CD4-positive, alpha-beta T cell treated with Interleukin-10 for 1 hour (primary cell): ENCODE data around the gene TGM3.

Experiments
- DNase-seq: peaks from one replicate; pipeline ENCODE4 v3.0.0-alpha.2; 2020

Gene TGM3

DNA sequence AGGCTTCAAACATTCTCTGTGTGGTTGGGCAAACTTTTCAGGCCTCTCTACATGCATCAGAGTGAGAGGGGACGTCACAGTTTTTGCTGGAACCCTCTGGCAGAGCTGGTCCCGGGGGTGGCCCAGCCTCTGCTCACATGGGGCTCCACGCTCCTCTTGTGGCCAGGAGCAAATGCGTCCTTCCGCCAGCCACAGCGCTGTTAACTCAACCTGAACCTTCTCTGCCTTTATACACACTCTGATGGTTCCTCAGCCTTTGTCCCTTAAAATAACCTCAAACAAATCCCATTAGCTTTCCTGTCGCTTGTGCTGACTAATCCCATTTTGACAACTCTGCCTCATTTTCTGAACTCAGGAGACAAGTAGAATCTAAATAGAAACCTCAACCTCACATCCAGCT, 45.5 kb downstream of the TGM3 start:
- DNase-seq = no peak

DNA sequence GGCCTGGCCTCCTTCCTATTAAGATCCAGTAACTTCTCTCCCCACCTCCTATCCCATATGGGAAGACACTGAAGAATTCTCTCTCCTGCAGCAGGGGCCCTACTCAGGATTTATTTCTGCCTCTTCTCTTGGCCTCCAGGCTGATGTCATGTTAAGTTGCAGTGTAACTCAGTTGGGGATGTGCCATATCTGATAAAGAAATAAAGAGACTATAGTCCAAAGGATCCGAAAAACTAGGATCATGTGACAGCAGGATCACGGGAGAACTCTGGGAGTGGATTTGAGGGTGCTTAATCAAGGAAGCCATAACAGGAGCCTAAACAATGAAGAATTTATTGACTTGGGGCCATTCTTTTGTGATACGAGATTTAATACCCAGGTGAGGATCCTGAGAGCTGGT, 46.4 kb downstream of the TGM3 start:
- DNase-seq = no peak

DNA sequence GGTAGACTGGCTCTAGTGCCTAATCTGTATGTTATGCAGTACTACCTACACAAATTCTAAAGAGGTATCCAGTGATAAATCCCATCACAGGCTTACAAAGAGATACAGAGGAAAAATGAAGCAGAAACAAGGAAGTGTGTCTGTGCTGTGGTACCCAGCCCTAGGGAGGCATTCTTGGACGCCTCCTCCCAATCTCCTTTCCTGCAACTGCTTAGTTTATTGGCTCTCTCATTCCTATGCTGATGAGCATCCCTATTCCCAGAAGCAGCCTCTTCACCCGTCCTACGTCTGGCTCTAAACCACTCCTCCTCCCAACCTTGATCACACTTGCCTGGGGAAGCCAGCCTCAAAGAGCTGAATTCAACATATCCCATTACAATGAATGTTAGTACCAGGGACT, 50.4 kb downstream of the TGM3 start:
- no peak for DNase-seq

DNA sequence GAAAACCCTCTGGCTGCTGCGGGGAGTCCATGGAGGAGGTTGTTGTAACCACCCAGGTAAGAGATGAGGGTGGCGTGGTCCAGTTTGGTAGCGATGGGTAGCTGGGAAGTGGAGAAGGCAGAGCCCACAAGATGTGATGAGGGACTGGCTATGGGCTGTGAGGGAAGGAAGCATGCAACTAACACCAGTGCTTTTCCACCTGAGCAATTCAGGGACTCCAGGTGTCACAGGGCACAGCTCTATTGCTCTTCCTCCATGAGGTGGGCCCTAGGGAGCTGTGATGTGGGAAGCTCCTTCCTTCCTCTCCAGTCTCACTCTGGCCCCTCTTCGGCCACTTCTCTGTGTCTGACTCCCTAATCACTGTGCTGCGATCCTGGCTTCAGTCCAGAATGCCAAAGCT, 52.5 kb downstream of the TGM3 start:
- no peak for DNase-seq

DNA sequence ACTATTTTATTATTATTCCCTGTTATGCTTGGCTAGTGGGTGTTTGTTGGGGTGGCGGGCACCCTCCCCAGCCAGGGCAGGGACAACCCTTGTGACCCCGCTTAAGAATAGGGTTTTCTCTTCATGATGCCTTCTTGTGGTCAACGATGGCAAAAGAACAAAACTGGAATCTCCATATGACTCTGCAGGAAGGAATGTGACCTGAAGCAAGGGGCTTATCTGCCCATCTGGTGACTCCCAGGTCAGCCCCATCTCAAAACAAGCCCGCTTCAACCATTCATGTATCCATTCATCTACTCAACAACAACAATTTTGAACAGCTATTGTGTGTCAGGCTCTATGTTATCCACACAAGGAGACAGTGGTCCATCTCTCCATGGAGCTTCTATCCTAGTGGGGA, 54.0 kb downstream of the TGM3 start:
- DNase-seq = no peak

DNA sequence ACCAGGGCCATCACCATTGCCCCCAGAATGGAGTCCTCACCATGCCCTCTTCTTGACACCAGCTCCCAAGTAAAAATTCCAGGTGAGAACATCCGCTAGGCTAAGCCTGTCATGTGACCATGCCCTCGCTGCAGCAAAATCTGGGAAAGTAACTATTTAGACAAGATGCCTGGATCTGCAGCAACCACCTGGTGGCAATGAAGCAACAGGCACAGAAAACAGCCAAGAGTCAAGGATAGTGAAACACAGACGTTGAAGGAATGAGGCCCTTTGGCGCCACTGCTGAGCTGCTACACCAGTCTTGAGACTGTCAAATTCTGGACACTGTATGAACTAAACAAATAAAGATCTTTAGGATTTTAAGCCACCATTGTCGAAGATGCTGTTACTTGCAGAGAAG, 54.8 kb downstream of the TGM3 start:
- DNase-seq = no peak

DNA sequence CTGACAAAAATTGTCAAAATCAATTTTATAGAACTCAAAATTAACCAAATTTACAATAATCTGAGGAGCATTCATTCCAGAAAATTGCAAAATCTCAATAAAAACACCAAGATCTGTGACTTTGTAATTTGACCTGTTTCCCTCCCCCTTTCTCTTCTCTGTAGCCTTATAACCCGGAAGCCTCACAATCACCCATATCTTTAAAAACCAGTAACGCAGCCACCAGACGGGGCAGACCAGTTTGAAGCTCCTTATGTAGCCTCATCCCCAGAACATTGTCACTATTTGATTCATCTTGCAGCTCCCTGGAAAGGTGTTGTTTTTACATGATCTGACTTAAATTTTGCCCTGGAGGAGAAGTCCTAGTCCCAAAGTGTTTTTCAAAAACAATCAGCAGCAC, 57.4 kb downstream of the TGM3 start:
- no peak for DNase-seq

DNA sequence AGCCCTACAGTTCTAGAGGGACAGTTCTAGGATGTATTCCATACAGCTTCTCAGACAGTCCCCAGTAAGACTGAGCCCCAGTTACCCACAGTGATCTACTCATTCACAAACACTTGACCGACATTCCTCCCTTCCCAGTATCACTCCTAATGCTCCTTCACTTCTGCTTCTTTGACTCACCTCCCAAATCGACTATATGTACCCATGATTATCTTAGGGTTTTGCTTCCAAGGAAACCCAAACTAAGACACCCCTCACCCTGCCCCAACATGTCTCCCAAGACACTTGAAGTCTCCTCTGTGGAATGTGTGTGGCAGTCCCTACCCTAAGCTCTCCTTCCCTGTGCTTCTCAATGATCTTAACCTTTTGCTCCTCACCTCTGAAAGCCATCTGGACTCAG, 61.3 kb downstream of the TGM3 start:
- no peak for DNase-seq

DNA sequence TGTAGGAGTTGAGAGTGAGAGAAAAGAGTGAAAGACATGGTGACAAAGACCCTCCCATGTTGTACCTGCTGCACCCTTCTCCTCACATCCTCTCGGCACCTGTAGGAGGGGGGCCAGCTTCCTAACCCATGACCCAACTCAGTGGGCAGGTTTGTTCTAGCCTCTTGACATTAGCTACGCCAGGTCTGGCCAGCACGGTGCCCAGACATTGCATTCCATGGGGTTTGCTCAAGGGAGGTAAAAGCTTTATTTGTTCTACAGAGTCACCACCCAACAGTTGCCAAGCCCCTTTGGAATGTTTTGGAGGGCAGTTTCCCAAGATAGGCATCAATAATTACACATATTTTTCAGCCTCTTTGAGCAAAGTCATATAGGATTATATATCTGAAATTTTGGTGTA, 62.2 kb downstream of the TGM3 start:
- no peak for DNase-seq

DNA sequence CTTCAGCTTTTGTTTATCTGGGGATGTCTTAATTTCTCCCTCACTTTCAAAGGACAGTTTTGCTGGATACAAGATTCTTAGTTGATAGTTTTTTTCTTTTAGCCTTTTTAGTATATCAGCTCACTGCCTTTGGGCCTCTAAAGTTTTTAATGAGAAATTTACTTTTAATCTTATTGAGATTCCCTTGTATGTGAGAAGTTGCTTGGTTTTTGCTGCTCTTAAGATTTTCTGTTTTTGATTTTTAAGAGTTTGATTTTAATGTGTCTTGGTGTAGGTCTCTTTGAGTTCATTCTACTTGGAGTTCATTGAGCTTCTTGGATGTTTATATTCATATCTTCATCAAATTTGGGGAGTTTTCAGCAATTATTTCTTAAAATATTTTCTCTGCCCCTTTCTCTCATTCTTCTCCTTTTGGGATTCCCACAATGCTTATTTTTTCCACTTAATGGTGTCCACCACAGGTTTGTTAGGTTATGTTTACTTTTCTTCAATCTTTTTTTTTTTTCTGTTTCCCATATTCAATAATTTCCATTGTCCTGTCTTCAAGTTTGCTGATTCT, 65.3 kb downstream of the TGM3 start:
- no peak for DNase-seq

DNA sequence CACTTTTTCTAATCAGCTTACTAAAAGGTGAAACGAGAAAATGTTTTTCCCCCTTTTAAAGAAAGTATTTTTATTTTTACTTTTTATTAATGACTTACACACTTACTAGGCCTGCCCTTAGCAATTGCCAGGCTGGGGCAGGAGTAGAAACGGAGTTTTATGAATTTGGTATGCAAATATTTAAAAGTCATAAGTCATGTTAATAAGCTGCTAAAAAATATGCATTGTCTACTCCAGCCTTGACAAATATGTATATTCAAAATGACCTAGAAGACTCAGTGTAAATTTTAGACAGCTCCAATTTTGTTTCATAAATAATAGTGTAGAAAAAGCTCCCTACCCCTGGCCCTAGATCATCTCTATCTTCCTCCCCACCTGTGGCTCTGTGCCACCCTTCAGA, 67.4 kb downstream of the TGM3 start:
- DNase-seq = no peak

DNA sequence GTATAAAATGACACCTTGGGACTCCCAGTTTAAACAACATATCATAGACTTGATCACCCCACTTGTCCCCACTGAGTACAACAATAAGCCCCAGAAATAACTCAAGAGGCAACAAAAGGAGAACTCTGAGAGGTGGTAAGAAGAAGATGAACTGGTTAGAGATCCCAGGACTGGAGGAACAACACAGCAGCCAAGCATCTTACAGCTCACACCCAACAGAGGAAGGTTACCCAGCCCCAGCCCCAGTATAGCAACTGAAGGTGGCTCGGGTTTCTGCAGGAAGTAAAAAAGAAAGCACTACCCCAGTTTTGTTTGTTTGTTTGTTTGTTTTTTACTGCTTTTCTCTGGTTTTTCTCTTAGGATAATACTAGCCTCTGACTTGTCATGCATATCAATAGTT, 67.8 kb downstream of the TGM3 start:
- DNase-seq = no peak

DNA sequence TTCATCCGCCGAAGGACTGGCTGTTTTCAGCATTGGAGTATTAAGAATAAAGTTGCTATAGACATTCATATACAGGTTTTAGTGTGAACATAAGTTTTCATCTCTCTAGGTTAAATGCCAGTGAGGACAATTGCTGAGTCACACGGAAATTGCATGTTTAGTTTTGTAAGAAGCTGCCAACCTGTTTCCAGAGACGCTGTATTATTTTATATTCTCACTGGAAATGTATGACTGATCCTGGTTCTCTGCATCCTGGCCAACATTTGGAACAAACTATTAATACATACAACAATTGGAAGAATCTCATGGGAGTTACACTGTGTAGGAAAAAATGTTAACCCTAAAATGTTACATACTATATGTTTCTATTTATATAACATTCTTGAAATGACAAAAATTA, 68.2 kb downstream of the TGM3 start:
- DNase-seq = no peak

DNA sequence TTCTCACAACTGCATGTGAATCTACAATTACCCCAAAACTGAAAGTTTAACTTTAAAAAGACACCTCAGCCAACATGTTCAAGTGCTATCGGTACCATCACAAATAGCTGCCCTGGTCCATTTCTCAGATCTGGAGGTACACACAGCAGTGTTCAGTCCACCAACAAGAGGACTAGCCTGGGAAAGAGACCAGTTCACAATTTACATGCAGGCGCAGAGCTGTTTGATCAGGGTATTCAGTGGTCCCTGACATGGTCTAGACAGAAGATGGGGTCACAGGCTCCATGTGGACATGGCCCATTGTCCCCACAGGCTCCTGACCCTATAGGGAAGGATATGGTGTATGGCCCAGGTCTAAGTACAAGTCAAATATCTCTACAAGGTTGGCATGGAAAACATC, 69.3 kb downstream of the TGM3 start:
- DNase-seq = no peak

DNA sequence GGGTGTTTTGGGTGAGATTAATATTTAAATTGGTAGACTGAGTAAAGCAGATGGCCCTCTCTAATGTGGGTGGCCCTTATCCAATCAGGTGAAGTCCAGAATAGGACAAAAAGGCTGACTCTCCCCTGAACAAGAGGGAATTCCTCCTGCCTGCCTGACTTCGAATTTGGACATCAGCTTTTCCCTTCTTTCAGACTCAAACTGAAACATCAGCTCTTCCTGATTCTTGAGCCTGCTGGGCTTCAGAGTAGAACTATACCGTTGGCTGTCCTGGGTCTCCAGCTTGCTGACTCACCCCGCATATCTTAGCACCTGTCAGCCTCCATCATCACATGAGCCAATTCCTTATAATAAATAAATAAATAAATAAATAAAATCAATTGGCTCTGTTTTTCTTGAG, 69.9 kb downstream of the TGM3 start:
- no peak for DNase-seq

DNA sequence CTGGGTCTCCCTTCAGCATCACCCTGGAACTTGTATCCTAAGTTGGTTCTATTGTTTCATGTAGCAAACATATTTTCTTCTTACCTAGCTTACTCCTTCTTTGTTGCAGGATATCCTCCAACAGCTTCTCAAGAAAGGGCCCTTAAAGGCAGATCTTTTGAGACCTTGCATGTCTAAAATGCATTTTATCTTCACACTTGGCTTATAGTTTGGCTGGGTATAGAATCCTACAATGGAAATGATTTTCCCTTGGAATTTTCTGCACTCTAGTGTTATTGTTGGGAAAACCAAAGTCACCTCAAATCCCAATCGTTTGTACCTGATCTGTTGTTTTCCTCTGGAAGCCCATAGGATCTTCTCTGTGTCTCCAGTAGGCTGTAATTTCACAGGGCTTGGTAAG, 72.8 kb downstream of the TGM3 start:
- DNase-seq = no peak

DNA sequence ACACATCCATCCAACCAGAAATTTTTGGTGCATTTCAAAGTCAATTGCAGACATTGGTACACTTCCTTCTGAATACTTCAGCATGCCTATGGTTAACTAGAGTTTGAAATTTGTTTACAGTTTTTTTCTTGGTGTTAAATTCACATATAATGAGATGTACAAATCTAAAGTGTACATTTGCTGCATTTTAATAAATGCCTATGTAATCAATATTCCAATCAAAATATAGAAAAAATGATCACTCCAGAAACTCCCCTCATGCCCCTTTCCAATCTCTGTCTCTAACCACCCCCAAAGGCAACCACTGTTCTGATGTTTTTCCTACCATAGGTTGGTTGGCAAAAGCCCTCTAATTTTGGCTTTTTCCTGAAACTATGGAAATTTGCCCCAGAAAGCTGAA, 77.3 kb downstream of the TGM3 start:
- no peak for DNase-seq

DNA sequence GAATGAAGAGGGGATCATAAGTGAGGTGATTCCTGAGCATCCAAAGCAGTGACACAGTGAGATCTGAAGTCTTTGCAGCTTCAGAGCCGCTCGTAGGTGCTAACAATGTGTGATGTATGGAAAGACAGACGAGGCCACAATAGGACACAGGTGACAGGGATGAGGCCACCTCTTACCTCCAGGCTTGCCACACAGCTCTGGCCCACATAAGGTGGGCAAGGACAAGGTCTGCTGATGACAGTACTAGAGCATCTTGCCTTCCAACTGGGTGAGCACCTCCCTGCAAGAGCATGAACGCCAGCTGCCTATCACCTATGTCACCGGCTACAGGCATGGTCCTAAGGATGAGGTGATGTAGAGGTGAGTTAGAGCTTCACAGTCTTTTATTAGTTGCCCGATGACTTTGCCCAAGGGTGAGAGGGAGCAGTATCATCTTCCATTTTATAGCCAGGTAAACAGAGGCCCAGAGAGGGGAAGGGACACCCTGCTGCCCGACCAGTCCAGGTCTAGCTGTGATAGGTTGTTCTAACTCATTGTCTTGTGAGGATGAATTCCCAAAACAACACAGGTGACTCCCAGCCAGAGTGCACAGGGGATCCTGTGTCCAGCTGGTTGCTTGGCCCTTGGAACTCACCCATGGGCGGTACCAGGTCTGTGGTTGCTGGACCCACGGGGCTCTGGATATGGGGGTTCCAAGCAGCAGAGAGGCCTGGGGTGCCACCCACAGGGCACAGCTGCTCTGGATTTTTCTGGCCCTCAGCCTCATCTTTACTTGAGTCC, 78.7 kb downstream of the TGM3 start:
- no peak for DNase-seq

DNA sequence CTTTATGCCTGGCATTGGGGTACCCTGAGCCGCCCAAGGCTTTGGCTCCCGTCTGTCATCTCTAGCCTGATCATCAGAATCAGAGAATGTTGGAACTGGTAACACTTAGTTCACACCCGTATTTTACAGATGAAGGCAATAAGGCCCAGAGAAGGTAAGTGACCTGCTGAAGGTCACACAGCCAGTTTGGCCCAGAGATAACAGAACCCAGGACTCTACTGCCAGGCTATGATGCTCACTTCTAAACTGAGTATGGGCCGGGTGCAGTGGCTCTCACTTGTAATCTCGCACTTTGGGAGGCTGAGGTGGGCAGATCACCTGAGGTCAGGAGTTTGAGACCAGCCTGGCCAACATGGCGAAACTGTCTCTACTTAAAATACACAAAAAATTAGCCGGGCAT, 83.1 kb downstream of the TGM3 start:
- DNase-seq = no peak

DNA sequence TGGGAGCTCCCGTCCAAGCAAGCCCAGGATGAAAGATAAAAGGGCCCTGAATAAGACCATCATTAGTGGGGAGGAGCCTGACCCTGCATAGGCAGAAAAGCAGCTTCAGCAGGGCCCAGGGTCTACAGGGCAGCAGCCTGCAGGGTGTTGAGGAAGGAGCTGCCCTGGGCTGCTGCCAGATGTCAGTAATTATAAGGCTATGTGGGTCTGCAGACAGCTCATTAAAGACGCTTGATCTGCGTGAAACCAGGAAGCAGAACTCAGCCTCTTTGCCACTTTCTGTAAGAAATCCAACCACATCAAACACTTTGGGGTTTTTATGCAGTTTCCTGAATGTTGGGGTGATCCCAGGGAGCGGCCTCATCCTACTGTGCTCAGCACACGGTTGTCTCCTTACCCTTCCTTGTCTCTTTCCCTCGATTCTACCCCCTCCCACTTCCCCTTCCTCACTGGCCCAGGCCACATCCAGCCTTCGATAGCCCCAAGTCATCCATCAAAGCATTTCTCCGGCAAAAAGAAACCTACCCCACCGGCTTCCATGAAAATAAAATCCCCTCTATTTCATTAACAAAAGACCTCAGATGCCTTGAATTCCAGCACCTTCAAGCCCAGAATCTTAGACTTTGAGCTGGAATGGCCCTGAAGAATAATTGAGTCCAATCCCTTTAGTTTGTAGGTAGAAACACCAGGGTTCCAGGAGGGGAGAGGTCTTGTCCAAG, 83.9 kb downstream of the TGM3 start:
- DNase-seq = peak; percentile 47

DNA sequence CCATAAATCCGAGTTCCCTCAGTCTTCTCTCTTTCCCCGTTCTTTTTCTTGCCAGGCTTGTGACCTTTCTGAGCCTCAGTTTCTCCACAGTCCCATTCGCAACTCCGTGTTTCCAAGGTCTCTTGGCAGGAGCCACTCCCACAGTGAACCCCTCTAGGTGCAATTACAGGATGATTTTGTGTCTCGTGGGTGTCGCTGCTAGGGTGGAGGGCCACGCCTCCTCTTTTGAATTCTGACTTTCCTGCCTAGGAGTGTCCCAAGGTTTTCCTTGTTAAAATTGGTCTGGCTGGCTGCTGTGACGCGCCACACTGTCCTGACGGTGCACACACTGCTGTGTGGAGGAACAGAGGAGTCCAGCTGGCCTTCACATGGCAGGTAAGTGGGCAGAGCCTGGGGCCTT, 84.8 kb downstream of the TGM3 start, which contains the start of gene TGM6:
Gene TGM6, plus strand, starts transcription at position 301 of the 400 bp plus-strand sequence. Its CDS starts 68 bp downstream, at position 369.
- DNase-seq = no peak

DNA sequence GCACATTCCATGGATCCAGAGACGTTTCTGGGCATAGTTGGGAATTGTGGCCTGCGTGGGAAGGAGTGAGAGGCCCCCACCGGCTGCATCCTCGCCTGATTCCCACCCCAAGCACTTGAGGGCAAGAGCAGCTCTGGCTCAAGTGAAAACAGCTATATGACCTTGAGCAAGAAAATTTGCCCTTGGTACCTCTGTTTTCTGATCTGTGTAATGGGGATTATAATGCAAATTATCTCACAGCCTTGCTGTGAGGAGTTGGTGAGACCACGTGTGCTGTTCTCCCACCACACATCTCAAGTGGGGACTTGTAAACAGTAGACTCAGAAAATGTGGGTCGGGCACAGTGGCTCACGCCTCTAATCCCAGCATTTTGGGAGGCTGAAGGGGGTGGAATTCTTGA, 85.5 kb downstream of the TGM3 start:
- DNase-seq = no peak

DNA sequence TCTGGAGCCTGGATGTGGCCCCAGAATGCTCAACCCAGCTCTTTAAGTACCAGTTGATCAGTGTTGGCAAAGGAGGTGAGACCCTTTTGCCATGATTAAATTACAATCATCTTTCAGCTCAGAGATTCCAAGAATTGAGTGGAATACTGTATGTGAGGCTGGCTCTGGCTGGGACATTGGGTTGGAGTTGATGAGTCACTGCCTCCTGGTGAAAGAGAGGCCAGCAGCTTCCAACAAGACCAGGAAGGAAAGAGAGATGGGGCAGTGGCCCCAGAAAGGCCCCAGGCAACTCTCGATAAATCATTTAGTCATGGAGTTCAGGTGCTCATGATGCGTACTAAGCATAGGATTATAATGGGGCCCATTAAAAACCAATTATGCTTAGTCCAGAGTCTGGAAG, 87.0 kb downstream of the TGM3 start:
- DNase-seq = no peak

DNA sequence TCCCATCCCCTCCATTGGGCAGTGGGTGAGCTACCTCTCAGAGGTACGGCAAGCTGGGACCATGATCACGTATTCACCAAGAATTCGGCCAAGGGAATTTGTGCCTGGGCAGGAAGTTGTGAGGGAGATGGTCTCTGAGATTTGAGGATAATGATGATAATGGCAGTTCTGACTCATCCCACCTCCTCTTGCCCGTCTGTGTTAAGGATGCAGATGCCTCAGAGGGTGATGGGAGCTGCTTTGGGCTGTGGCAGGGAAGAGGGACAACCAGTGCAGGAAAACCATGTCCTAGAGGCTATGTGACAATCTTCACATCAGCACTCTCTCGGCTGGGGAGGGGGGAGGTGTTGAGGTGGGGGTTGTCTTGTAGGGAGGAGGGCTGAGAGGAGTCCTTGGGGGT, 89.2 kb downstream of the TGM3 start:
- no peak for DNase-seq
